IPS DF 4.7 (cell line): ENCODE data around the gene C1RL.
"Not testable (repeated sequence)": the region's sequence is repeated elsewhere in the genome, so short reads cannot be mapped to it uniquely, and the experiment has no call there.

Experiments
- DNase-seq: peaks from one replicate; pipeline ENCODE4 v3.0.0-alpha.2; 2013; ENCODE audit warnings: low spot score; ENCODE audit errors: extremely low read depth

The C1RL gene

GRCh38 chr12:7116196-7116595 is 7.2 kb upstream of the C1RL start:
- no peak for DNase-seq

GRCh38 chr12:7114851-7115250 is 5.8 kb upstream of the C1RL start:
- DNase-seq: no peak

- DNase-seq: no peak
Observed at GRCh38 chr12:7114008-7114407, 5.0 kb upstream of the C1RL start.

GRCh38 chr12:7113389-7113871 is 4.4 kb upstream of the C1RL start:
- no peak for DNase-seq

- DNase-seq: no peak
Observed at GRCh38 chr12:7112041-7112440, 3.0 kb upstream of the C1RL start.

GRCh38 chr12:7110661-7111060 is 1.6 kb upstream of the C1RL start:
- DNase-seq: no peak

DNA sequence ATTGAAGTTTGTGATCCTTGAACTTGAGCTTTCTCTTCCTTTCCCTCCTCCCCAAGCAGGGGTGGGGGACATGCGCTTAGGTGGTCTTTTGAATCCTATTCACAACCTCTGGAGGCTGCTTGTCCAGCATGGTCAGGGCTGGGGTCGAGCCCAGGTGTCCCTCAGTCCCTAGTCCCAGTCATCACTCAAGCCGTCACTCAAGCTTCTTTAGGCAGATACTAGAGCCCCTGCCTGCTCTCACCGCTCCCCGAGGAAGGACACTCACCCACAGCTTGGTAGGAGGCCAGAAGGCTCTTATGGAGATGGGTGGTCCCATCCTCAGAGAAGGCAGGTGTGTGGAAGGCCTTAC is 532 bp upstream of the C1RL start:
- no peak for DNase-seq

GRCh38 chr12:7108003-7108795 is 815 bp downstream of the C1RL start:
- no peak for DNase-seq

DNA sequence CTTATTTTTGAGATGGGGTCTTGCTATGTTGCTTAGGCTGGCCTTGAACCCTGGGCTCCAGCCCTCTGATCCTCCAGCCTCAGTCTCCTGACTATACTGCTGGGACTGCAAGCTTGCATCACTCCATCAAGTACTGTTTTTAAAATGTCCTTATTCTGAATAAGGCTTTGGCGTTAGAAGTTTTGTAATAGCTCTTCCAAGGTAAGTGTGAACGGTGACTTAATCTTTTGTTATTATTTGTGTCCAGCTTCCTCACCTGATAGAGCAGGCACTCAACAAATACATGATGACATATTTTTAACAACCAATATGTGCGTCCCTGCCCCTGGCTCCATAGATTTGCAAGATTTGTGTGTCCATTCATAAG is 1.4 kb downstream of the C1RL start:
- DNase-seq: no peak

DNA sequence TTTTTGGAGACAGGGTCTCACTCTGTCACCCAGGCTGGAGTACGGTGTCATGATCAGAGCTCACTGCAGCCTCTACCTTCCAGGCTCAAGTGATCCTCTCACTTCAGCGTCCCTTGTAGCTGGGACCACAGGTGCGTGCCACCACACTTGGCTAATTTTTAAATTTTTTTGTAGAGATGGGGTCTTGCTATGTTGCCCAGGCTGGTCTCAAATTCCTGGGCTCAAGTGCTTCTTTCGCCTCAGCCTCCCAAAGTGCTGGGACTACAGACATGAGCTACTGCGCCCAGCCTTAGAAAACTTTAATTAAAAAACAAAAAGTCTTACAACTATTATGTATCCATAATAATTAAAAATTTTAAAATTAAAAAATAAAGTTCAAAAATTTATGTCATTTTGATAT is 1.8 kb downstream of the C1RL start:
- DNase-seq: not testable (repeated sequence)

DNA sequence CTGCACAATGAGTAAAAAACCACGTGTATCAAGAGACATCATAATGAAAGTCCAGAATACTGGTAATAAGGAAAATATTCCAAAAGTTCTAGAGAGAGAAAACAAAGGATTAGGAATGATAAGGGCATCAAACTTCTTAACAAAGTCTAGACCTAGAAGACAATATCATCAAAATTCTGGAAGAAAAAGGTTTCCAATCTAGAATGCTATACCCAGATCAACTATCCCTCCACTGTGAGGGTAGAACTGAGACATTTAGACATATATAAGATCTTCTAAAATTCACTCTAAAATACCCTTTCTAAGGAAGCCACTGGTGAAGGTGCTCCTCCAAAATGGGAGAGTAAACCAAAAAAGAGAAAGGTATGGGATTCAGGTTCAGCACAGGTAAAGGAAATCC is 2.9 kb downstream of the C1RL start:
- DNase-seq: no peak

DNA sequence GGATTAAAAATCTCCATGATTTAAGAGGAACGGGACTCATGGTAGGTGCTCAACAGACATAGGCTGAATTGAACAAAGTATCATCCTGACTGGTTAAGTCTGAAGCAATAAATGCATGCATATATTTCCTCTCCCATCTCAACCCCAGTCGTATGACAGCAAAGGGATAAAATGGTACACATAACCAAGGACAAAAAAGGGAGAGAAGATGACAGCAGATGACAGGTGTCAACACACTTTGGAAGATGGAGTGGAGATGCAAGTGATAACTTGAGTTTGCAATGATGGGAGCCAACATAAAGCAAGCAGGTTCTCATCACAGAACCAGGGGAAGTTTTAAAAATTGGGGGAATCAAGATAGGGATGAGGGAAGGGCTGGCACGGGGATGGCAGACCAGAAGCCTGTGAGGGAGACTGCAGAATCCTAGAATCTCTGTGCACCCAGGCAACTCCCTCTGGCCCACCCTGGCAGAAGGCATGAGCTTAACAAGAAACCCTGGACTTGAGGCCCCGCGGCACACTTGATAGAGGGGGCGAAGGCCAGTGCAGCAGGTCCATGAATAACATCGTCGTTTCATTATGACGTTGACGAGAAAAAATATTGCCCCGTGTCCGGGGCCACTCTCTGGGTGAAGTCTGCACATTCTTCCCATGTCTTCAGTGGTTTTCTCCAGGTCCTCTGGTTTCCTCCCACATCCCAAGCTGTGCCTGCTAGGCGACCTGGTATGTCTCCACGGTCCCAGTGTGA is 5.0 kb downstream of the C1RL start:
- DNase-seq: no peak

DNA sequence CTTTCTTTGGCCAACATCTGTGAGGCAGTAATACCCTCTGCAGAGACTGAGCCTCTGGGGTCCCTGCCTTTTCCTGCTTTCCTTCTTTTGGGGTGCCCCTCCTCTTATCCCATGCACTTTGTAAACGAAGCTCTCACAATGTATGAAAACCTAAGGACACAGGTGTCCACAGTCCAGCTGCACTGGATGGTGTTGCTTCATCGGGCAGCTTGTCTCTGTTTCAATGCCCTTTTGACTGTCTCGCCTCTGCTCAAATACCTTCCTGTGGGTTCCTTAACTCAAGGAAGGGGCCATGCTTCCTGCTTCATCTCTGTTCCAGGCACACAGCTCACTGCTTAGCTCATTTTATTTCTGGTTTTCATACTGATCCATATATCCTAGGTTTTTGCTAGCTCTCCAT is 6.4 kb downstream of the C1RL start:
- no peak for DNase-seq

DNA sequence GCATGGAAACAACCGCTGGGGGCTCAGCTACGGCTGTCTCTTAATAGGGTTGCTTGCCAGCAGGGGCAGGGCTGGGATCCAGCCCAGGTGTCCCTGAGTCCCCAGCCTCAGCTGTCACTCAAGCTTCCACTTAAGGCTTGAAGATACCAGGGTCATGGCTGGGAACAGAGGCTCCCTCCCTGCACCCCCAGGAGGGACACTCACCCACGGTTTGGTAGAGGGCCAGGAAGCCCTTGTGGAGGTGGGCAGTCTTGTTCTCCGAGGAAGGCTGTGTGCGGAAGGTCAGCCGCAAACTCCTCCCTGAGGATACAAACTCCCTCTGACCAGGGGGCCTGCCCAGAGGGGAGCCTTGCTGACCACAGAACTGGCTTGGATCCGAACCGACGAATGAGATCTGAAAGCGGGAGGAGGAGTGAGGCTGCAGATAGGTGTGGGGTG is 7.3 kb downstream of the C1RL start:
- no peak for DNase-seq

GRCh38 chr12:7101047-7101693 is 7.8 kb downstream of the C1RL start:
- DNase-seq: no peak

DNA sequence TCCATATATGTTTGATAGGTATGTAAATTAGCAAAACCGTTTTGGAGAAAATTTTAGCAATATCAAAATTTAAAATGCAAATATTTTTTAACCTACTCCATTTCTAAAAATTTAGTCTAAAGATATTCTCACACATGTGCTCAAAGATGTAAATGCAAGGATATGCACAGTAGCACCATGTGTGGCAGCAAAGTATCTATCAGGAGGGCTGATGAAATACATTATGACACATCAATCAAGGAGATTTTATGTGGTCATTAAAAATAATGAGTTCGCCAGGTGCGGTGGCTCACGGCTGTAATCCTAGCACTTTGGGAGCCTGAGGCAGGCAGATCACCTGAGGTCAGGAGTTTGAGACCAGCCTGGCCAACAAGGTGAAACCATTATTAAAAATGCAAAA is 8.8 kb downstream of the C1RL start:
- DNase-seq: no peak

- no peak for DNase-seq
Observed at GRCh38 chr12:7099290-7099996, 9.6 kb downstream of the C1RL start.

- no peak for DNase-seq
Observed at GRCh38 chr12:7096979-7097378, 12.0 kb downstream of the C1RL start.

- DNase-seq: no peak
Observed at GRCh38 chr12:7096006-7096932, 12.7 kb downstream of the C1RL start.

- no peak for DNase-seq
Observed at GRCh38 chr12:7093892-7094291, 15.1 kb downstream of the C1RL start.

DNA sequence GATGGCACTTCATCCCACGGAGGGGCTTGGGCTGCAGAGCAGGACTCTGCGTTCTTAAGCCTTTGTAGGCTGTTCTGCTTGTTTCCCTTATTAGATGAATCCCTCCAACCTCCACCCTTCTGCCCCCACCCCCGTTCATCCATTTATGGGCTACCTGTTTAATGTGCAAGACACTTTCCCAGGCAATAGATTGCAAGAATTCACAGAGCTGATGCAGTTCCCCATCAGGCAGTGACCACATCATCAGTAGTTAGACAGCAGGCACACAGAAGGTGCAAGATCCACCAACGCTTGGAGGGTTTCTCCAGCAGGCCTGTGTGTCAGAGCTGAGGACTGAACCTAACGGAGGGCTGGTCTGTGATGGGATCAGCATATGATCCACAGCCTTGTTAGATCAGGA is 15.5 kb downstream of the C1RL start:
- DNase-seq: no peak
